ENCODE measurements around the gene ENSA. TPM values are rescaled to one million over a fixed set of nuclear protein-coding genes. Genes with fewer than 3 reads are reported as not detected.
"Not testable (repeated sequence)": the region's sequence is repeated elsewhere in the genome, so short reads cannot be mapped to it uniquely, and the experiment has no call there.

Gene ENSA
- total RNA-seq, 1 experiment from 2014 or later: 212 TPM

DNA sequence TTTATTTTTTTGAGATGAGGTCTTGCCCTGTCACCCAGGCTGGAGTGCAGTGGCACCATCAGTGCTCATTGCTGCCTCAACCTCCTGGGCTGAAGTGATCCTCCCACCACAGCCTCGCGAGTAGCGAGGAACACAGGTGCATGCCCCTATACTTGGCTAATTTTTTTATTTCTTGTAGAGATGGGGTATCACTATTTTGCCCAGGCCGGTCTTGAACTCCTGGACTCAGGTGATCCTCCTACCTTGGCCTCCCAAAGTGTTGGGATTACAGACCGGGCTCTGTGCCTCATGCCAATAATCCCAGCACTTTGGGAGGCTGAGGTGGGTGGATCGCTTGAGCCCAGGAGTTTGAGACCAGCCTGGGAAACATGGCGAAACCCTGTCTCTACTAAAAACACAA, 48.0 kb downstream of the ENSA start:
- H3K56ac ChIP-seq (ENCODE audit: insufficient read length, low read depth, low read length); H2BK20ac ChIP-seq (ENCODE audit: low read depth, low read length, poor library complexity, severe bottlenecking); H3K4me1 ChIP-seq (ENCODE audit: insufficient read depth, low read length); H3K27me3 ChIP-seq (ENCODE audit: insufficient read depth, low read length); H2BK12ac ChIP-seq (ENCODE audit: insufficient read length, low read depth, low read length); H3K23ac ChIP-seq (ENCODE audit: insufficient read length, low read depth, low read length); H3K4ac ChIP-seq (ENCODE audit: low read depth, low read length); H2BK15ac ChIP-seq (ENCODE audit: low read depth, low read length); H3K14ac ChIP-seq (ENCODE audit: insufficient read depth, low read length); H3K27ac ChIP-seq (ENCODE audit: insufficient read length, low read depth, low read length); H4K8ac ChIP-seq (replicated peaks; ENCODE audit: insufficient read length, low read depth, low read length); H2AFZ ChIP-seq (ENCODE audit: low read length); H4K91ac ChIP-seq (ENCODE audit: insufficient read length, low read depth, low read length); H3K27ac Mint-ChIP-seq; H3K4me3 Mint-ChIP-seq; H4K20me1 ChIP-seq (ENCODE audit: control insufficient read depth, insufficient read depth, insufficient read length); H3K23me2 ChIP-seq (ENCODE audit: insufficient read length, low read depth, low read length, poor library complexity, severe bottlenecking); H3K9me3 ChIP-seq (ENCODE audit: control insufficient read depth, low read depth, low read length); H2BK5ac ChIP-seq (ENCODE audit: insufficient read length, low read length); H3K27me3 Mint-ChIP-seq (ENCODE audit: low read depth); H3K18ac ChIP-seq (ENCODE audit: insufficient read length, low read depth, low read length); H2AK5ac ChIP-seq (ENCODE audit: insufficient read length, low read length); H3K4me2 ChIP-seq (ENCODE audit: insufficient read depth, insufficient read length, low read length); H4K5ac ChIP-seq (ENCODE audit: insufficient read length, low read depth, low read length); H2BK120ac ChIP-seq (ENCODE audit: low read depth, low read length, poor library complexity, severe bottlenecking); DNase-seq; H3T11ph ChIP-seq (ENCODE audit: low read length); H3K79me1 ChIP-seq (ENCODE audit: insufficient read depth, low read depth, low read length, poor library complexity, severe bottlenecking); H3K9ac ChIP-seq (ENCODE audit: extremely low read depth, insufficient read length, low read length): not testable (repeated sequence)
- WGBS (ENCODE audit: extremely low coverage, insufficient read length, low lambda C conversion rate): no CpG with 5 or more reads among the region's 7 CpGs
- H3K4me1 Mint-ChIP-seq: peaks cover 17 to 25% of the 10 kb centered on the region in 2 experiments
- peaks cover 23% of the 10 kb centered on the region for H3K79me2 ChIP-seq (ENCODE audit: insufficient read depth, low read length)
- peaks cover 28 to 31% (median 28%) of the 10 kb centered on the region in 3 experiments for H3K36me3 Mint-ChIP-seq (ENCODE audit: insufficient read depth in 1 of 3, low read depth in 3 of 3)
- peaks cover 6 to 15% of the 10 kb centered on the region in 2 experiments; a peak in 4 of 5 replicates for H3K9me3 Mint-ChIP-seq

GRCh38 chr1:150580966-150581365, 48.4 kb downstream of the ENSA start:
- not testable (repeated sequence) for H3K23ac ChIP-seq (ENCODE audit: insufficient read length, low read depth, low read length); H2BK12ac ChIP-seq (ENCODE audit: insufficient read length, low read depth, low read length); H3K14ac ChIP-seq (ENCODE audit: insufficient read depth, low read length); H3K4ac ChIP-seq (ENCODE audit: low read depth, low read length); H3K56ac ChIP-seq (ENCODE audit: insufficient read length, low read depth, low read length); H2AFZ ChIP-seq (ENCODE audit: low read length); H4K5ac ChIP-seq (ENCODE audit: insufficient read length, low read depth, low read length); H3K27ac ChIP-seq (ENCODE audit: insufficient read length, low read depth, low read length); H2BK5ac ChIP-seq (ENCODE audit: insufficient read length, low read length); H3K18ac ChIP-seq (ENCODE audit: insufficient read length, low read depth, low read length); H3K9me3 ChIP-seq (ENCODE audit: control insufficient read depth, low read depth, low read length); H3K4me1 ChIP-seq (ENCODE audit: insufficient read depth, low read length); H4K20me1 ChIP-seq (ENCODE audit: control insufficient read depth, insufficient read depth, insufficient read length); H3K79me1 ChIP-seq (ENCODE audit: insufficient read depth, low read depth, low read length, poor library complexity, severe bottlenecking); H4K8ac ChIP-seq (replicated peaks; ENCODE audit: insufficient read length, low read depth, low read length); DNase-seq; H2AK5ac ChIP-seq (ENCODE audit: insufficient read length, low read length); H2BK15ac ChIP-seq (ENCODE audit: low read depth, low read length); H4K91ac ChIP-seq (ENCODE audit: insufficient read length, low read depth, low read length); H3K27me3 ChIP-seq (ENCODE audit: insufficient read depth, low read length); H2BK20ac ChIP-seq (ENCODE audit: low read depth, low read length, poor library complexity, severe bottlenecking); H3K9ac ChIP-seq (ENCODE audit: extremely low read depth, insufficient read length, low read length); H3K4me2 ChIP-seq (ENCODE audit: insufficient read depth, insufficient read length, low read length); H3K27me3 Mint-ChIP-seq (ENCODE audit: low read depth); H3T11ph ChIP-seq (ENCODE audit: low read length); H2BK120ac ChIP-seq (ENCODE audit: low read depth, low read length, poor library complexity, severe bottlenecking); H3K23me2 ChIP-seq (ENCODE audit: insufficient read length, low read depth, low read length, poor library complexity, severe bottlenecking)
- H3K79me2 ChIP-seq (ENCODE audit: insufficient read depth, low read length): peaks cover 23% of the 10 kb centered on the region
- Mint-ChIP-seq H3K4me1 (peaks cover 20 to 29% of the 10 kb centered on the region in 2 experiments), H3K36me3 (ENCODE audit: insufficient read depth in 1 of 3, low read depth in 3 of 3) (peaks cover 32 to 36% (median 33%) of the 10 kb centered on the region in 3 experiments), H3K9me3 (peaks cover 6 to 15% of the 10 kb centered on the region in 2 experiments; a peak in 4 of 5 replicates), H3K4me3 (peak overlapping the region; percentile 90 to 96), H3K27ac (peak overlapping the region in 2 of 3 experiments; percentile 99 to 100; a peak in 4 of 7 replicates)
- WGBS (ENCODE audit: extremely low coverage, insufficient read length, low lambda C conversion rate): no CpG with 5 or more reads among the region's 3 CpGs
